ENCODE measurements around the gene ANKRD6.

ANKRD6 gene

GRCh38 chr6:89602166-89602565 lies 169.2 kb downstream of the ANKRD6 start:
- Histone ChIP-seq H3K9ac (ENCODE audit: low read depth, low read length) (no peak overlapping the region), H3K27me3 (ENCODE audit: control insufficient read depth, insufficient read depth, low read length) (no peaks in the 10 kb centered on the region), H3K27ac (ENCODE audit: low read depth, low read length) (no peak overlapping the region), H3K36me3 (ENCODE audit: control insufficient read depth, insufficient read depth, low read length) (no peaks in the 10 kb centered on the region), H3K4me1 (ENCODE audit: control insufficient read depth, insufficient read depth, low read length) (no peaks in the 10 kb centered on the region), H3K9me3 (ENCODE audit: control insufficient read depth, insufficient read depth, low read length) (no peaks in the 10 kb centered on the region), H3K4me3 (ENCODE audit: low read depth, low read length) (no peak overlapping the region)

GRCh38 chr6:89604653-89605052 lies 171.7 kb downstream of the ANKRD6 start:
- H3K4me1 ChIP-seq (ENCODE audit: control insufficient read depth, insufficient read depth, low read length): no peaks in the 10 kb centered on the region
- no peak overlapping the region for H3K27ac ChIP-seq (ENCODE audit: low read depth, low read length)
- no peaks in the 10 kb centered on the region for H3K36me3 ChIP-seq (ENCODE audit: control insufficient read depth, insufficient read depth, low read length)
- no peak overlapping the region for H3K4me3 ChIP-seq (ENCODE audit: low read depth, low read length)
- no peak overlapping the region for H3K9ac ChIP-seq (ENCODE audit: low read depth, low read length)
- H3K9me3 ChIP-seq (ENCODE audit: control insufficient read depth, insufficient read depth, low read length): no peaks in the 10 kb centered on the region
- H3K27me3 ChIP-seq (ENCODE audit: control insufficient read depth, insufficient read depth, low read length): no peaks in the 10 kb centered on the region

GRCh38 chr6:89605861-89606260 lies 172.9 kb downstream of the ANKRD6 start:
- no peaks in the 10 kb centered on the region for H3K4me1 ChIP-seq (ENCODE audit: control insufficient read depth, insufficient read depth, low read length)
- no peak overlapping the region for H3K4me3 ChIP-seq (ENCODE audit: low read depth, low read length)
- no peaks in the 10 kb centered on the region for H3K9me3 ChIP-seq (ENCODE audit: control insufficient read depth, insufficient read depth, low read length)
- H3K27me3 ChIP-seq (ENCODE audit: control insufficient read depth, insufficient read depth, low read length): no peaks in the 10 kb centered on the region
- no peaks in the 10 kb centered on the region for H3K36me3 ChIP-seq (ENCODE audit: control insufficient read depth, insufficient read depth, low read length)
- H3K27ac ChIP-seq (ENCODE audit: low read depth, low read length): no peak overlapping the region
- no peak overlapping the region for H3K9ac ChIP-seq (ENCODE audit: low read depth, low read length)

- no peak overlapping the region for H3K27ac ChIP-seq (ENCODE audit: low read depth, low read length)
- no peaks in the 10 kb centered on the region for H3K4me1 ChIP-seq (ENCODE audit: control insufficient read depth, insufficient read depth, low read length)
- no peaks in the 10 kb centered on the region for H3K27me3 ChIP-seq (ENCODE audit: control insufficient read depth, insufficient read depth, low read length)
- no peaks in the 10 kb centered on the region for H3K9me3 ChIP-seq (ENCODE audit: control insufficient read depth, insufficient read depth, low read length)
- no peak overlapping the region for H3K4me3 ChIP-seq (ENCODE audit: low read depth, low read length)
- H3K36me3 ChIP-seq (ENCODE audit: control insufficient read depth, insufficient read depth, low read length): no peaks in the 10 kb centered on the region
- H3K9ac ChIP-seq (ENCODE audit: low read depth, low read length): no peak overlapping the region
These were observed 177.2 kb downstream of the ANKRD6 start for GRCh38 chr6:89610149-89610642.

- Histone ChIP-seq H3K9ac (ENCODE audit: low read depth, low read length) (no peak overlapping the region), H3K4me3 (ENCODE audit: low read depth, low read length) (no peak overlapping the region), H3K9me3 (ENCODE audit: control insufficient read depth, insufficient read depth, low read length) (no peaks in the 10 kb centered on the region), H3K27me3 (ENCODE audit: control insufficient read depth, insufficient read depth, low read length) (no peaks in the 10 kb centered on the region), H3K4me1 (ENCODE audit: control insufficient read depth, insufficient read depth, low read length) (no peaks in the 10 kb centered on the region), H3K36me3 (ENCODE audit: control insufficient read depth, insufficient read depth, low read length) (no peaks in the 10 kb centered on the region), H3K27ac (ENCODE audit: low read depth, low read length) (no peak overlapping the region)
These were observed 178.7 kb downstream of the ANKRD6 start for GRCh38 chr6:89611666-89612065.

- Histone ChIP-seq H3K9me3 (ENCODE audit: control insufficient read depth, insufficient read depth, low read length) (no peaks in the 10 kb centered on the region), H3K27me3 (ENCODE audit: control insufficient read depth, insufficient read depth, low read length) (no peaks in the 10 kb centered on the region), H3K36me3 (ENCODE audit: control insufficient read depth, insufficient read depth, low read length) (no peaks in the 10 kb centered on the region), H3K4me3 (ENCODE audit: low read depth, low read length) (no peak overlapping the region), H3K9ac (ENCODE audit: low read depth, low read length) (no peak overlapping the region), H3K27ac (ENCODE audit: low read depth, low read length) (no peak overlapping the region), H3K4me1 (ENCODE audit: control insufficient read depth, insufficient read depth, low read length) (no peaks in the 10 kb centered on the region)
These were observed 179.2 kb downstream of the ANKRD6 start for GRCh38 chr6:89612121-89612520.

- Histone ChIP-seq H3K4me3 (ENCODE audit: low read depth, low read length) (no peak overlapping the region), H3K27me3 (ENCODE audit: control insufficient read depth, insufficient read depth, low read length) (no peaks in the 10 kb centered on the region)
These were observed 180.8 kb downstream of the ANKRD6 start for GRCh38 chr6:89613790-89614189.

GRCh38 chr6:89615882-89616281 lies 182.9 kb downstream of the ANKRD6 start:
- Histone ChIP-seq H3K9ac (ENCODE audit: low read depth, low read length) (no peak overlapping the region), H3K4me1 (ENCODE audit: control insufficient read depth, insufficient read depth, low read length) (no peaks in the 10 kb centered on the region), H3K27me3 (ENCODE audit: control insufficient read depth, insufficient read depth, low read length) (no peaks in the 10 kb centered on the region), H3K36me3 (ENCODE audit: control insufficient read depth, insufficient read depth, low read length) (no peaks in the 10 kb centered on the region), H3K27ac (ENCODE audit: low read depth, low read length) (no peak overlapping the region), H3K9me3 (ENCODE audit: control insufficient read depth, insufficient read depth, low read length) (no peaks in the 10 kb centered on the region), H3K4me3 (ENCODE audit: low read depth, low read length) (no peak overlapping the region)

More at GRCh38 chr6:89613790-89614189, 180.8 kb downstream of the ANKRD6 start:
- no peaks in the 10 kb centered on the region for H3K36me3 ChIP-seq (ENCODE audit: control insufficient read depth, insufficient read depth, low read length)
- no peaks in the 10 kb centered on the region for H3K4me1 ChIP-seq (ENCODE audit: control insufficient read depth, insufficient read depth, low read length)
- no peak overlapping the region for H3K27ac ChIP-seq (ENCODE audit: low read depth, low read length)
- no peaks in the 10 kb centered on the region for H3K9me3 ChIP-seq (ENCODE audit: control insufficient read depth, insufficient read depth, low read length)
- no peak overlapping the region for H3K9ac ChIP-seq (ENCODE audit: low read depth, low read length)

GRCh38 chr6:89616531-89616930 lies 183.6 kb downstream of the ANKRD6 start:
- Histone ChIP-seq H3K4me3 (ENCODE audit: low read depth, low read length) (no peak overlapping the region), H3K27me3 (ENCODE audit: control insufficient read depth, insufficient read depth, low read length) (no peaks in the 10 kb centered on the region), H3K9me3 (ENCODE audit: control insufficient read depth, insufficient read depth, low read length) (no peaks in the 10 kb centered on the region), H3K27ac (ENCODE audit: low read depth, low read length) (no peak overlapping the region), H3K9ac (ENCODE audit: low read depth, low read length) (no peak overlapping the region), H3K4me1 (ENCODE audit: control insufficient read depth, insufficient read depth, low read length) (no peaks in the 10 kb centered on the region), H3K36me3 (ENCODE audit: control insufficient read depth, insufficient read depth, low read length) (no peaks in the 10 kb centered on the region)

- no peaks in the 10 kb centered on the region for H3K27me3 ChIP-seq (ENCODE audit: control insufficient read depth, insufficient read depth, low read length)
These were observed 185.1 kb downstream of the ANKRD6 start for GRCh38 chr6:89618026-89618425.

GRCh38 chr6:89619567-89619966 lies 186.6 kb downstream of the ANKRD6 start:
- Histone ChIP-seq H3K9me3 (ENCODE audit: control insufficient read depth, insufficient read depth, low read length) (no peaks in the 10 kb centered on the region), H3K36me3 (ENCODE audit: control insufficient read depth, insufficient read depth, low read length) (no peaks in the 10 kb centered on the region), H3K9ac (ENCODE audit: low read depth, low read length) (no peak overlapping the region), H3K27ac (ENCODE audit: low read depth, low read length) (no peak overlapping the region), H3K4me1 (ENCODE audit: control insufficient read depth, insufficient read depth, low read length) (no peaks in the 10 kb centered on the region), H3K4me3 (ENCODE audit: low read depth, low read length) (no peak overlapping the region), H3K27me3 (ENCODE audit: control insufficient read depth, insufficient read depth, low read length) (no peaks in the 10 kb centered on the region)

More at GRCh38 chr6:89618026-89618425, 185.1 kb downstream of the ANKRD6 start:
- H3K27ac ChIP-seq (ENCODE audit: low read depth, low read length): no peak overlapping the region
- no peak overlapping the region; the same call in 1 of the 2 replicates for H3K9ac ChIP-seq (ENCODE audit: low read depth, low read length)
- no peaks in the 10 kb centered on the region for H3K36me3 ChIP-seq (ENCODE audit: control insufficient read depth, insufficient read depth, low read length)
- H3K9me3 ChIP-seq (ENCODE audit: control insufficient read depth, insufficient read depth, low read length): no peaks in the 10 kb centered on the region
- no peaks in the 10 kb centered on the region for H3K4me1 ChIP-seq (ENCODE audit: control insufficient read depth, insufficient read depth, low read length)
- no peak overlapping the region for H3K4me3 ChIP-seq (ENCODE audit: low read depth, low read length)

GRCh38 chr6:89623749-89624148 lies 190.8 kb downstream of the ANKRD6 start:
- Histone ChIP-seq H3K36me3 (ENCODE audit: control insufficient read depth, insufficient read depth, low read length) (no peaks in the 10 kb centered on the region), H3K9ac (ENCODE audit: low read depth, low read length) (no peak overlapping the region), H3K4me3 (ENCODE audit: low read depth, low read length) (no peak overlapping the region), H3K9me3 (ENCODE audit: control insufficient read depth, insufficient read depth, low read length) (no peaks in the 10 kb centered on the region), H3K27ac (ENCODE audit: low read depth, low read length) (no peak overlapping the region), H3K27me3 (ENCODE audit: control insufficient read depth, insufficient read depth, low read length) (no peaks in the 10 kb centered on the region), H3K4me1 (ENCODE audit: control insufficient read depth, insufficient read depth, low read length) (no peaks in the 10 kb centered on the region)
